K562 treated with DMSO at 1 percent for 24 hours (cell line): ENCODE results near the gene CEP68. TPM values are rescaled to one million over a fixed set of nuclear protein-coding genes. Genes with fewer than 3 reads are reported as not detected.

Experiments used
- total RNA-seq: library from RNA; unstranded; fragments of 300-600 nt; gene quantifications from 2 replicates; pipeline ENCODE4 v1.2.3, GENCODE V29; 2022; ENCODE audit warnings: low read depth; ENCODE audit not compliant: insufficient read depth

Gene CEP68
- 7.5 and 8.1 TPM in 2 replicates for total RNA-seq

GRCh38 chr2:65056215-65057053 lies at the start of gene CEP68:
TSS of gene CEP68 (plus strand) at chr2:65056416. CDS start at chr2:65069445, 13,029 bp downstream.

GRCh38 chr2:65129826-65130663 lies 73.8 kb downstream of the CEP68 start, which contains the start of gene RAB1A:
TSS of gene RAB1A (minus strand) at chr2:65130106. CDS start at chr2:65129915, 191 bp downstream.

Other genes with a start within 250 kb of the CEP68 start
- 38.1 and 39.2 TPM in 2 replicates for gene SLC1A4, start 67.0 kb upstream of the CEP68 start, total RNA-seq
- 67.4 and 81.1 TPM in 2 replicates for gene RAB1A, start 73.7 kb downstream of the CEP68 start, total RNA-seq
- gene ACTR2, start 171.4 kb downstream of the CEP68 start, total RNA-seq: 131 and 157 TPM in 2 replicates